HAP-1 (cell line): ENCODE results near the gene CAPN10.

Source experiments
- DNase-seq, 2 experiments: peaks; one replicate each; pipeline ENCODE4 v3.0.0-alpha.2; 2016 to 2020; ENCODE audit warnings: low spot score in 2 of 2
- H3K27me3 ChIP-seq: fragments of 250-450 bp; sonication (Bioruptor Pico); 2 replicates; pipeline ENCODE4 v1.5.1; 2020; ENCODE audit warnings: low read depth, mild to moderate bottlenecking, moderate library complexity
- H3K36me3 ChIP-seq: fragments of 250-450 bp; sonication (Bioruptor Pico); replicated peaks from 2 replicates; pipeline ENCODE4 v1.5.1; 2020; ENCODE audit warnings: mild to moderate bottlenecking
- H3K4me1 ChIP-seq: fragments of 250-450 bp; sonication (Bioruptor Pico); 2 replicates; pipeline ENCODE4 v1.5.1; 2020; ENCODE audit warnings: mild to moderate bottlenecking
- H3K4me3 ChIP-seq: fragments of 250-450 bp; sonication (Bioruptor Pico); 2 replicates; pipeline ENCODE4 v1.5.1; 2020; ENCODE audit warnings: mild to moderate bottlenecking, moderate library complexity
- H3K9me3 ChIP-seq: fragments of 250-450 bp; sonication (Bioruptor Pico); 2 replicates; pipeline ENCODE4 v1.5.1; 2020; ENCODE audit warnings: mild to moderate bottlenecking, moderate library complexity
- in situ Hi-C: fragments of 300-500 bp; cut with MboI; formaldehyde crosslinking; loops from 3 replicates; pipeline ENCODE4 v1.14.3; 2020; ENCODE audit warnings: low sequenced_read_pairs, inconsistent platforms, mixed read lengths

Gene CAPN10

GRCh38 chr2:240593703-240594451, 7.3 kb downstream of the CAPN10 start:
- no peak overlapping the region for H3K4me3 ChIP-seq
- in situ Hi-C loops = no loop called here
- H3K4me1 ChIP-seq = no peaks in the 10 kb centered on the region
- peak in 1 of 2 experiments; percentile 4 for DNase-seq
- no peaks in the 10 kb centered on the region for H3K27me3 ChIP-seq
- H3K9me3 ChIP-seq = no peaks in the 10 kb centered on the region
- H3K36me3 ChIP-seq = peaks cover 5% of the 10 kb centered on the region; the same call in 1 of the 2 replicates

- Histone ChIP-seq H3K27me3 (no peaks in the 10 kb centered on the region), H3K4me3 (no peak overlapping the region), H3K9me3 (no peaks in the 10 kb centered on the region), H3K36me3 (peaks cover 5% of the 10 kb centered on the region; the same call in 1 of the 2 replicates), H3K4me1 (no peaks in the 10 kb centered on the region)
- in situ Hi-C loops = no loop called here
- no peak for DNase-seq
Measured at GRCh38 chr2:240594511-240595380, 8.2 kb downstream of the CAPN10 start.

DNA sequence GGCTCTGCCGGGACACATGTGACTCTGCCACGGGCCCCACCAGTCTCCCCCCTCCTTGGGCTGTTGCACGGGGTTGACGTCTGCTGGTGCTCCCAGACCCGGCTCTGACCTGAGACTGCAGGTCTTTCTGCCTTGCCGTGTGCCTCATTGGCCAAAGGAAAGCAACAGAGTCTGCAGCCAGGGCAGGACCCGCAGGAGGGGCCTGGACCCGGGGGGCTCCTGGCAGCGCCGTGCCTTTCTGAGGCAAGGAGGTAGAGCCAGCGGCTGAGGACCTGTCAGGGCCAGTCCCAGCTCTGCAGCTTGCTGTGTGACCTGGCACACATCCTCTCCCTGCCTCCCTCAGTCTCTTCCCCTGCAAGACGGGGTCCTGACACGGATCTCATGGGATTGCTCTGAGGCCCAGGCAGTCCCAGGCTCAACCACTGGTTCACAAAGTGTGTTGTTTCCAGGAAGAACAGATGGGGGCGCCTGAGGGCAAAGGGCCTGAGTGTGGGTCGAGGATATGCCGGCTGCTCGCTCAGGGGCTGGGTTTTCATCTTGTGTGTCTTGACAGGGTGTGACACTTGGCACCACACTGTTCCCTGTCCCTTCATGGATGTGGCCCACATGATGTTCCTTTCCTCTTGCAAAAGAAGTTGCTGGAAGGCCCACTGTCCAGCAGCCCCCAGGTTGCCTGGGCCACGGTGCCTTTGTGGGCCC, 9.0 kb downstream of the CAPN10 start:
- Histone ChIP-seq H3K4me3 (no peak overlapping the region), H3K9me3 (no peaks in the 10 kb centered on the region), H3K4me1 (no peaks in the 10 kb centered on the region), H3K36me3 (peaks cover 5% of the 10 kb centered on the region; the same call in 1 of the 2 replicates), H3K27me3 (no peaks in the 10 kb centered on the region)
- peak in 1 of 2 experiments; percentile 72 for DNase-seq
- in situ Hi-C loops = no loop called here

DNA sequence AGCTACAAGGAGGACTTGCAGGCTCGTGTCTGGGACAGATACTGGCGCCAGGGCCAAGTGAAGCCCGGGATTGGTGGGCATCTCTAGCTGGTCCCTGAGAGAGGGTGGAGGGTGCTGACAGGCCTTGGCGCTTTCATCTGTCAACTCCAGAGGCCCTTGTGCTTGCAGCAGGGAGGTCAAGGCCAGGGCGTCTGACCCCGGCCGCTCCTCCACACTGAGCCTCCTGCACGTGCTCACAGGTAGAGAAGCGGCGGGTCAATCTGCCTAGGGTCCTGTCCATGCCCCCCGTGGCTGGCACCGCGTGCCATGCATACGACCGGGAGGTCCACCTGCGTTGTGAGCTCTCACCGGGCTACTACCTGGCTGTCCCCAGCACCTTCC, 9.5 kb downstream of the CAPN10 start:
- H3K36me3 ChIP-seq = peaks cover 5% of the 10 kb centered on the region; the same call in 1 of the 2 replicates
- H3K4me1 ChIP-seq = no peaks in the 10 kb centered on the region
- in situ Hi-C loops = no loop called here
- no peaks in the 10 kb centered on the region for H3K27me3 ChIP-seq
- no peaks in the 10 kb centered on the region for H3K9me3 ChIP-seq
- H3K4me3 ChIP-seq = no peak overlapping the region
- no peak for DNase-seq

DNA sequence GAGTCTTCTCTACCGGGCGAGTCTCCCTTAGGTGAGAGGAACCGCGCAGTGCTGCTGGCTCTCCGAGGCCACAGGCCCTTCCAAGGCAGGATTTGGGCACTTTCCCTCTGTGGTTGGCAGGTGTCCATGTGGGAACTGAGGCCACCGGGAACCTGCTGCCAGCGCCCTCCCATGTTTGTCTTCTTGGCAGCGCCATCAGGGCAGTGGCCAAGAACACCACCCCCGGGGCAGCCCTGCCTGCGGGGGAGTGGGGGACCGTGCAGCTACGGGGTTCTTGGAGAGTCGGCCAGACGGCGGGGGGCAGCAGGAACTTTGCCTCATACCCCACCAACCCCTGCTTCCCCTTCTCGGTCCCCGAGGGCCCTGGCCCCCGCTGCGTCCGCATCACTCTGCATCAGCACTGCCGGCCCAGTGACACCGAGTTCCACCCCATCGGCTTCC, 10.0 kb downstream of the CAPN10 start:
- in situ Hi-C loops = no loop called here
- peaks cover 5% of the 10 kb centered on the region; the same call in 1 of the 2 replicates for H3K36me3 ChIP-seq

DNA sequence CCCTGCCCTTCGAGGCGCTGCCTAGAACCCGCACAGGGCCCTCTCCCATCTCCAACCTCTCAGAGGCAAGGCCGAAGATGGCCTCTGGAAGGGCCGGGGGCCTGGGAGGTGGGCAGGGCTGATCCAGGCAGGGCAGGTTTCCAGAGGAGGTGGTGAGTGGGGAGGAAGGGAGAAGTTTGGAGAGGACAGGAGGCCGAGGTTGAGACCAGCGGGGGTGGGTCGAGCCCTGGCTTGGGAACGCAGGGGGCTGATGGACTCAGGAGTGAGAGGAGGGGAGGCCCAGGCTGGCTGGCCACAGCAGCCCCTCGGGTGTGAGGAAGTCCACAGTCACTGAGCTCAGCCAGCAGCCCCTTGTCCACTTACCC, 10.5 kb downstream of the CAPN10 start:
- Histone ChIP-seq H3K4me1 (no peaks in the 10 kb centered on the region), H3K4me3 (no peak overlapping the region), H3K27me3 (no peaks in the 10 kb centered on the region), H3K9me3 (no peaks in the 10 kb centered on the region), H3K36me3 (peaks cover 1% of the 10 kb centered on the region; the same call in 1 of the 2 replicates)
- in situ Hi-C loops = no loop called here
- no peak for DNase-seq

More for the DNA sequence above, 10.0 kb downstream of the CAPN10 start:
- H3K4me3 ChIP-seq = no peak overlapping the region
- H3K27me3 ChIP-seq = no peaks in the 10 kb centered on the region
- DNase-seq = no peak
- H3K4me1 ChIP-seq = no peaks in the 10 kb centered on the region
- no peaks in the 10 kb centered on the region for H3K9me3 ChIP-seq

DNA sequence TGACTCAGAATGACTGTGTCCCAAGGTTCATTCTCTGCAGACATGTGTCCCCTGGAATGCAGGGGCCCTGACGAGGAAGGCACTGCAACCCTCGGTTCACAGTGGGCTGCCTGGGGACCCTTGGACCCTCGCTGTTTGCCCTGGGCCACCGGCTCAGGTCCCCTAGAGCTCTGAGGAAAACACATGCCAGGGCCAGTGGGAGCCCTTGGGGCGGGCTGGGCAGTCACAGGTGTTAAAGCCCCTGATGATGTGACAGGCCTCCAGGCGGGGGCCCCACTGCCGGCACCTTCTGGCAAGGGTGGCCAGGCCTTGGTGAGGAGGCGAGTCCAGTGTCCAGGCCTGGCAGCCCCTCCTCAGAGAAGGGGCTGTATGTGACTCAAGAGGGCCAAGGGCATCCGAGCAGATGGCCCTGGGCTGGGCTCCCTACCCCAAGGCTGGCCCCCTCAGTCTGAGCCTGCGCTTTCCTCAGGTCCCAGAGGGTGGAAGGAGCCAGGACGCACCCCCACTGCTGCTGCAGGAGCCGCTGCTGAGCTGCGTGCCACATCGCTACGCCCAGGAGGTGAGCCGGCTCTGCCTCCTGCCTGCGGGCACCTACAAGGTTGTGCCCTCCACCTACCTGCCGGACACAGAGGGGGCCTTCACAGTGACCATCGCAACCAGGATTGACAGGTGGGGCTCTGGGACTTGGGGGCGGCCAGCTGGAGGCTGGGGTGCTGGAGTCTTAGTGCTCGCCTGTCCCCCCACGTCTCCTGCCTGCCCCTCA, 11.1 kb downstream of the CAPN10 start:
- Histone ChIP-seq H3K4me3 (no peak overlapping the region), H3K4me1 (no peaks in the 10 kb centered on the region), H3K36me3 (no peaks in the 10 kb centered on the region), H3K27me3 (no peaks in the 10 kb centered on the region), H3K9me3 (no peaks in the 10 kb centered on the region)
- DNase-seq = no peak
- in situ Hi-C loops = no loop called here

GRCh38 chr2:240598311-240598911, 11.9 kb downstream of the CAPN10 start:
- no peak for DNase-seq
- in situ Hi-C loops = no loop called here
- H3K4me1 ChIP-seq = no peaks in the 10 kb centered on the region
- H3K27me3 ChIP-seq = no peaks in the 10 kb centered on the region
- no peaks in the 10 kb centered on the region for H3K9me3 ChIP-seq
- H3K4me3 ChIP-seq = no peak overlapping the region
- H3K36me3 ChIP-seq = no peaks in the 10 kb centered on the region

DNA sequence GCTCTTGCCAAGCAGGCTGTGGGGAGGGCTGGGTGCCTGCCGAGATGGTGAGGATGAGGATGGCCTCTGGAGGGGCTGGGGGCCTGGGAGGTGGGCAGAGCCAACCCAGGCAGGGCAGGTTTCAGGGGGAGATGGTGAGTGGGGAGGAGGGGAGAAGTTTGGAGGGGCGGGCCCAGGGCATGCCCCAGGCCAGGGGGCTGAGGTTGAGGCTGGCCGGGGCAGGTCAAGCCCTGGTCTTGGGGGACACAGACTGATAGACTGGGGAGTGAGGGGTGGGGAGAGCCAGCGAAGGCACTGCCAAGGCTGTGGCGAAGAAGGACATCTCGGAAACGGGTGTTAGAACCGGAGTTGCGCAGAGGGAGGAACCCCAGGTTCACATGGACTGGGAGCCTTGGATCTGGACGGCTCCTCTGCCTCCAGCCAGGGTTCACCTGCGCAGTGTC, 12.6 kb downstream of the CAPN10 start:
- no peak for DNase-seq
- Histone ChIP-seq H3K4me3 (no peak overlapping the region), H3K4me1 (no peaks in the 10 kb centered on the region), H3K36me3 (no peaks in the 10 kb centered on the region), H3K27me3 (no peaks in the 10 kb centered on the region), H3K9me3 (no peaks in the 10 kb centered on the region)
- in situ Hi-C loops = no loop called here

DNA sequence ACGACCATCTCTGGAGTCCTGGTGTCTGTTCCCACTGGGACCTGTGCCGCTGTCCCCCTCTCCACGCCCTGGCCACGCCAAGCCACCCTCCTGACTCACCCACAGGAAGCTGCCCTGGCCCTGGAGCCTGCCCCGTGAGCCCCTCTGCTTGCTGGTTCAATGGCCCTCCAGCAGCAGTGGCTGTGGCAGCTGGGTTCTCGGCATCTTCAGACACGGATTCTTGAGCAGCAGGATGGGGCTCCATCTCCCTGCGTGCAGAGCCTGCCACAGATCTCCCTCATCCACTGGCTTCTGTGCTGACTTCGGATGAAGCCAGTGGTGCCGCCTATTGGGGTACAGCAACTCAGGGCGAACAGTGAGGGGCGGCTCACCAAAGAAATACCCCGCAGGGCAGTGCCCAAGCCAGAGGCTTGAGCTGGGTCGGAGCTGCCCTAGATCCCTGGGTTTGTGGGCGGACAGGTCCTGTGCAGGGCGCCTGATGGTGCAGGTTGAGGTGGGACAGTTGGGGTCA, 14.0 kb downstream of the CAPN10 start:
- Histone ChIP-seq H3K4me3 (no peak overlapping the region), H3K36me3 (no peaks in the 10 kb centered on the region), H3K4me1 (no peaks in the 10 kb centered on the region), H3K9me3 (no peaks in the 10 kb centered on the region), H3K27me3 (no peaks in the 10 kb centered on the region)
- in situ Hi-C loops = no loop called here
- no peak for DNase-seq

DNA sequence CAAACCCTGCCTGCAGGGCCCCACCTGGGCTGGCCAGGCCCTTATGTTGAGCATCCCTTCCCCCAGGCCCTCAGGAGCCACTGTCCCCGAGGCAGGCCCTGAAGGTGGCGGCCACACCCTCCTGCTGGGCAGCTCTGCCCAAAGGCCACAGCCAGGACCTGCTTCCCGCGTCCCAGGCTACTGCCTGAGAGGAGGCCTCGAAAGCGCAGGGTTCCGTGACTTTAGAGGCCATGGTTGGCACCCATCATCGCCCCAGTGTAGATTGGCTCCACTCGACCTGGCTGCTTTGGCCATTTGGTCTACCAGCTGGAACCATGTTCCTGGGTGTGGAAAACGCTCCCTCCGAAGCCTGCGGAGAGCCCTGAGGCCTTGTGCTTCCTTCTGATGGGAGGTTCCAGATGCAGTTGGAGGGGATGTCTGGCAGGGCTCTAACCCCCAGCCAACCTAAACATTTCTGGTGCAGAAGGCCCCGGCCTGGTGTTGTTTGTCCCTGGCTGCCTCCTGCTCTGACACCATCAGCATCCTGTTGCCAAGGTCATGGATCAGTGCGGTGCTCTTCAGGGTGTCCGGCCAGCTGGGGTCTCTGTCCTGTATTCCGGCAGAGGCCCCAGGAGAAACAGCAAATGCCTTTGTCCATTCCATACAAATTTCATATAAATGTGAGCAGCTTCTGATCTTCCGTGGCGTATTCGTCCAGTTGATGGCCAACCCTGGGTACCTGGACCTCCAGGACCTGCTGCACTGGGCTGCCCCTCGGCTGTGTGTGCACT, 14.7 kb downstream of the CAPN10 start:
- no peak for DNase-seq
- in situ Hi-C loops = no loop called here

DNA sequence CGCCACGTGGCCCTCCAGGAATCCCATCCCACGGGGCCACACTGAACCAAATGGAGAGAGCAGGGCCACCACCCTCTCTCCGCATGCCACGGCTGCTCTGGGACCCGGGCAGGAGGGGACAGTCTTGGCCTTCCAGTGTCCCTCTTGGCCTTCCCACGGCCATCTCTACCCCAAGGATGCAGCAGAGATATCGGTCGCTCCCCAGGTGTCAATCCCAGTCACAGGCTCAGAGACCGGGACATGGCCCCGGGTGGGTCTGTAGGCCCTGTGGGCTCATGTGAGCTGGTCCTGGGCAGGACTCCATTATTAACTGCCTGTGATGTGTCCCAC, 15.3 kb downstream of the CAPN10 start:
- DNase-seq = no peak
- no peak overlapping the region for H3K4me3 ChIP-seq
- H3K4me1 ChIP-seq = no peaks in the 10 kb centered on the region
- H3K36me3 ChIP-seq = no peaks in the 10 kb centered on the region
- in situ Hi-C loops = no loop called here
- H3K9me3 ChIP-seq = no peaks in the 10 kb centered on the region
- no peaks in the 10 kb centered on the region for H3K27me3 ChIP-seq

More for the DNA sequence above, 14.7 kb downstream of the CAPN10 start:
- no peaks in the 10 kb centered on the region for H3K27me3 ChIP-seq
- no peaks in the 10 kb centered on the region for H3K36me3 ChIP-seq
- no peaks in the 10 kb centered on the region for H3K9me3 ChIP-seq
- H3K4me3 ChIP-seq = no peak overlapping the region
- no peaks in the 10 kb centered on the region for H3K4me1 ChIP-seq
